HEK293T (cell line): ENCODE data around the gene PDZK1IP1.
"Not testable (repeated sequence)": the region's sequence is repeated elsewhere in the genome, so short reads cannot be mapped to it uniquely, and the experiment has no call there.

ENCODE experiments used
- CTCF ChIA-PET: fragments of 350-600 bp; formaldehyde crosslinking; extraction: SDS; loops from one replicate; lab custom pipeline; 2021; ENCODE audit warnings: antibody characterized with exemption, inconsistent platforms; lab: Yijun Ruan, JAX
- POLR2A ChIA-PET: fragments of 350-600 bp; formaldehyde crosslinking; extraction: SDS; loops from one replicate; lab custom pipeline; 2020; ENCODE audit warnings: antibody characterized with exemption, inconsistent platforms; lab: Yijun Ruan, JAX
- DNase-seq: peaks from one replicate; pipeline ENCODE4 v3.0.0; 2012; ENCODE audit warnings: mixed read lengths; ENCODE audit errors: extremely low spot score
- ARNT ChIP-seq: fragments of 450-650 bp; IDR thresholded peaks from 2 replicates; pipeline ENCODE4 v1.6.1; 2017; ENCODE audit warnings: mild to moderate bottlenecking
- BHLHE40 ChIP-seq: fragments of 450-650 bp; IDR thresholded peaks from 2 replicates; pipeline ENCODE4 v1.6.1; 2016; ENCODE audit warnings: mild to moderate bottlenecking, moderate library complexity, borderline replicate concordance
- CTBP1 ChIP-seq: fragments of 450-650 bp; IDR thresholded peaks from 2 replicates; pipeline ENCODE4 v1.6.1; 2016; ENCODE audit warnings: borderline replicate concordance
- ELF4 ChIP-seq: fragments of 450-650 bp; IDR thresholded peaks from 2 replicates; pipeline ENCODE4 v1.6.1; 2017; ENCODE audit warnings: antibody characterized with exemption
- FOXA1 ChIP-seq: fragments of 450-650 bp; IDR thresholded peaks from 2 replicates; pipeline ENCODE4 v1.6.1; 2016; ENCODE audit warnings: mild to moderate bottlenecking
- FOXM1 ChIP-seq: fragments of 450-650 bp; IDR thresholded peaks from 2 replicates; pipeline ENCODE4 v1.6.1; 2017; ENCODE audit warnings: mild to moderate bottlenecking, borderline replicate concordance
- HDGF ChIP-seq: fragments of 450-650 bp; IDR thresholded peaks from 2 replicates; pipeline ENCODE4 v1.6.1; 2017; ENCODE audit warnings: antibody characterized with exemption, borderline replicate concordance
- L3MBTL2 ChIP-seq: fragments of 450-650 bp; conservative IDR thresholded peaks from 2 replicates; pipeline ENCODE4 v1.6.1; 2016; ENCODE audit warnings: mild to moderate bottlenecking
- LEF1 ChIP-seq: fragments of 450-650 bp; IDR thresholded peaks from 2 replicates; pipeline ENCODE4 v1.6.1; 2017; ENCODE audit warnings: mild to moderate bottlenecking, borderline replicate concordance
- NFRKB ChIP-seq: fragments of 450-650 bp; IDR thresholded peaks from 2 replicates; pipeline ENCODE4 v1.6.1; 2016; ENCODE audit warnings: mild to moderate bottlenecking, moderate library complexity
- SP1 ChIP-seq: fragments of 450-650 bp; IDR thresholded peaks from 2 replicates; pipeline ENCODE4 v1.6.1; 2017
- SUZ12 ChIP-seq: fragments of 450-650 bp; IDR thresholded peaks from 2 replicates; pipeline ENCODE4 v1.6.1; 2016; ENCODE audit warnings: mild to moderate bottlenecking
- TARDBP ChIP-seq: fragments of 450-650 bp; IDR thresholded peaks from 2 replicates; pipeline ENCODE4 v1.6.1; 2016
- ZNF384 ChIP-seq: fragments of 450-650 bp; IDR thresholded peaks from 2 replicates; pipeline ENCODE4 v1.6.1; 2016
- TF ChIP-seq, protein P1 (sequence below): fragments of 450-650 bp; IDR thresholded peaks from 2 replicates; pipeline ENCODE4 v1.6.1; 2016

Gene PDZK1IP1

DNA sequence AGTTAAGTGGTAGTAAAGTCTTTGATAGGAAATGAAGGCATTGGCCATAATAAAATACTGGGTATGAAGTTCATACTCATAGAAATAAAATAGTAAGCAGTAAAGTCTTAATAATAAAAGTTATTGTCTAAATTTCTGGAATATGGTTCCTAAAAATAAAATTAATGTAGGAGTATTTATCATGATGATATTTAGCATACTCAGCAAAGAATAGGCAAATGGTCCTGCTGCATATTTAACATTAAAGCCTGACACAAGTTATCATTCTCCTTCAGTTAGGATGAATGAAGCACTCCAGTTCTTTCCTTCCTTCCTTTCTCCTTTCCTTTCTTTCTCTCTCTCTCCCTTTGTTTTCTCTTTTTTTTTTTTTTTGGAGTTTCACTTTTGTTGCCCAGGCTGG is 25.3 kb downstream of the PDZK1IP1 start:
- CTCF ChIA-PET, result no interaction called here
- POLR2A ChIA-PET, result no interaction called here
- DNase-seq, result no peak
- TF ChIP-seq CTBP1 (no peak), FOXM1 (no peak), SUZ12 (no peak), SP1 (no peak), ARNT (no peak)

GRCh38 chr1:47161298-47162040 is 28.4 kb downstream of the PDZK1IP1 start:
- DNase-seq, result no peak
- CTCF ChIA-PET, result no interaction called here
- TF ChIP-seq ELF4 (no peak), NFRKB (no peak), ARNT (no peak), BHLHE40 (no peak)
- POLR2A ChIA-PET, result no interaction called here

- no peak for DNase-seq
- ChIA-PET CTCF (no interaction called here), POLR2A (no interaction called here)
- TF ChIP-seq ZNF384 (no peak), SUZ12 (no peak)
These were observed 29.1 kb downstream of the PDZK1IP1 start for GRCh38 chr1:47160716-47161115.

DNA sequence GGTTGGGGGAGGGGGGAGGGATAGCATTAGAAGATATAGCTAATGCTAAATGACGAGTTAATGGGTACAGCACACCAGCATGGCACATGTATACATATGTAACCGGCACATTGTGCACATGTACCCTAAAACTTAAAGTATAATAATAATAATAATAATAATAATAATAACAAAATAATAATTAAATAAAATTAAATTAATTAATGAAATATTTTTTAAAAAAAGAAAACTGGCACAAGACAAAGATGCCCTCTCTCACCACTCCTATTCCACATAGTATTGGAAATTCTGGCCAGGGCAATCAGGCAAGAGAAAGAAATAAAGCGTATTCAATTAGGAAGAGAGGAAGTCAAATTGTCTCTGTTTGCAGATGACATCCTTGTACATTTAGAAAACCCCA is 31.9 kb downstream of the PDZK1IP1 start:
- DNase-seq, POLR2A ChIA-PET, CTCF ChIA-PET: not testable (repeated sequence)

DNA sequence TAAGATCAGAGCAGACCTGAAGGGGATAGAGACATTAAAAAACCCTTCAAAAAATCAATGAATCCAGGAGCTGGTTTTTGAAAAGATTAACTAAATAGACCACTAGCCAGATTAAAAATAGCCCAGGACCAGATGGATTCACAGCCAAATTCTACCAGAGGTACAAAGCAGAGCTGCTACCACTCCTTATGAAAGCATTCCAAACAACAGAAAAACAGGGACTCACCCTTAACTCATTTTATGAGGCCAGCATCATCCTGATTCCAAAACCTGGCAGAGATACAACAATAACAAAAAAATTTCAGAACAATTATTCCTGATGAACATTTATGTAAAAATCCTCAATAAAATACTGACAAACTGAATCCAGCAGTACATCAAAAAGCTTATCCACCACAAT is 33.4 kb downstream of the PDZK1IP1 start:
- POLR2A ChIA-PET, DNase-seq: not testable (repeated sequence)
- CTCF ChIA-PET, result interaction anchor here (0.9 kb wide), 1 partner anchor 22 kb away, joined by 3 read pairs; no protein-coding TSS in a partner anchor

DNA sequence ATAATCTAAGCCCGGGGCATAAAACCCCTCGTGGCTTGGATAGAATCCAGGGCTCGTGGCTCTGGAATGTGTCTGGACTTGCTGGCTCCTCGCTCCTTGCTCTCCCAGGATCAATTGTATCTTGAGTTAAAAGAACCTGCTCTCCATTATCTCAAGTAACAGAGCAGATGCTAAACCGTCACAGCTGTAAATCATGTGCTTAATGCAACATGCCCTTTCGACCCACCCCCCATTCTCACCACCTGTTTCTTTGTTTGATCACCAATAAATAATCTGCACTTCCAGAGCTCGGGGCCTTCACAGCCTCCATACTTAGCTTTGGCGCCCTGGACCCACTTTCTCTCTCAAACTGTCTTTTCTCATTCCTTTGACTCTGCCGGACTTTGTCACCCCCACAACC is 40.7 kb downstream of the PDZK1IP1 start:
- POLR2A ChIA-PET, DNase-seq: not testable (repeated sequence)
- CTCF ChIA-PET, result interaction anchor here (0.6 to 1.5 kb wide), 3 partner anchors 30 to 958 kb away, joined by 3 to 7 read pairs (median 4); no protein-coding TSS in a partner anchor

GRCh38 chr1:47147047-47147785 is 42.6 kb downstream of the PDZK1IP1 start:
- TF ChIP-seq SP1 (no peak), LEF1 (no peak), L3MBTL2 (no peak), ELF4 (no peak), FOXA1 (no peak), FOXM1 (no peak), BHLHE40 (no peak), NFRKB (no peak), SUZ12 (no peak), CTBP1 (no peak), ZNF384 (no peak), HDGF (no peak), TARDBP (no peak)
- TF ChIP-seq, protein P1, sequence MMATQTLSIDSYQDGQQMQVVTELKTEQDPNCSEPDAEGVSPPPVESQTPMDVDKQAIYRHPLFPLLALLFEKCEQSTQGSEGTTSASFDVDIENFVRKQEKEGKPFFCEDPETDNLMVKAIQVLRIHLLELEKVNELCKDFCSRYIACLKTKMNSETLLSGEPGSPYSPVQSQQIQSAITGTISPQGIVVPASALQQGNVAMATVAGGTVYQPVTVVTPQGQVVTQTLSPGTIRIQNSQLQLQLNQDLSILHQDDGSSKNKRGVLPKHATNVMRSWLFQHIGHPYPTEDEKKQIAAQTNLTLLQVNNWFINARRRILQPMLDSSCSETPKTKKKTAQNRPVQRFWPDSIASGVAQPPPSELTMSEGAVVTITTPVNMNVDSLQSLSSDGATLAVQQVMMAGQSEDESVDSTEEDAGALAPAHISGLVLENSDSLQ, result no peak
- CTCF ChIA-PET, result interaction anchor here (0.8 kb wide), 1 partner anchor 46 kb away, joined by 3 read pairs; no protein-coding TSS in a partner anchor
- DNase-seq, result no peak
- POLR2A ChIA-PET, result no interaction called here

- POLR2A ChIA-PET, DNase-seq, CTCF ChIA-PET: not testable (repeated sequence)
These were observed 43.3 kb downstream of the PDZK1IP1 start for GRCh38 chr1:47146495-47146894.

- CTCF ChIA-PET, DNase-seq, POLR2A ChIA-PET: not testable (repeated sequence)
These were observed 46.2 kb downstream of the PDZK1IP1 start for GRCh38 chr1:47143654-47144053.

GRCh38 chr1:47140358-47140757 is 49.5 kb downstream of the PDZK1IP1 start:
- POLR2A ChIA-PET, result not testable (repeated sequence)

More at GRCh38 chr1:47140358-47140757, 49.5 kb downstream of the PDZK1IP1 start:
- CTCF ChIA-PET, DNase-seq: not testable (repeated sequence)
